HEK293T (cell line): Measurements from ENCODE around the gene LRRC59.

Experiments
- CTCF ChIA-PET: fragments of 350-600 bp; formaldehyde crosslinking; extraction: SDS; loops from one replicate; lab custom pipeline; 2021; ENCODE audit warnings: antibody characterized with exemption, inconsistent platforms; lab: Yijun Ruan, JAX
- POLR2A ChIA-PET: fragments of 350-600 bp; formaldehyde crosslinking; extraction: SDS; loops from one replicate; lab custom pipeline; 2020; ENCODE audit warnings: antibody characterized with exemption, inconsistent platforms; lab: Yijun Ruan, JAX
- DNase-seq: peaks from one replicate; pipeline ENCODE4 v3.0.0; 2012; ENCODE audit warnings: mixed read lengths; ENCODE audit errors: extremely low spot score
- ARNT ChIP-seq: fragments of 450-650 bp; IDR thresholded peaks from 2 replicates; pipeline ENCODE4 v1.6.1; 2017; ENCODE audit warnings: mild to moderate bottlenecking
- BHLHE40 ChIP-seq: fragments of 450-650 bp; IDR thresholded peaks from 2 replicates; pipeline ENCODE4 v1.6.1; 2016; ENCODE audit warnings: mild to moderate bottlenecking, moderate library complexity, borderline replicate concordance
- CTBP1 ChIP-seq: fragments of 450-650 bp; IDR thresholded peaks from 2 replicates; pipeline ENCODE4 v1.6.1; 2016; ENCODE audit warnings: borderline replicate concordance
- ELF4 ChIP-seq: fragments of 450-650 bp; IDR thresholded peaks from 2 replicates; pipeline ENCODE4 v1.6.1; 2017; ENCODE audit warnings: antibody characterized with exemption
- FOXA1 ChIP-seq: fragments of 450-650 bp; IDR thresholded peaks from 2 replicates; pipeline ENCODE4 v1.6.1; 2016; ENCODE audit warnings: mild to moderate bottlenecking
- FOXK2 ChIP-seq: fragments of 450-650 bp; IDR thresholded peaks from 2 replicates; pipeline ENCODE4 v1.6.1; 2016; ENCODE audit warnings: mild to moderate bottlenecking
- FOXM1 ChIP-seq: fragments of 450-650 bp; IDR thresholded peaks from 2 replicates; pipeline ENCODE4 v1.6.1; 2017; ENCODE audit warnings: mild to moderate bottlenecking, borderline replicate concordance
- HDGF ChIP-seq: fragments of 450-650 bp; IDR thresholded peaks from 2 replicates; pipeline ENCODE4 v1.6.1; 2017; ENCODE audit warnings: antibody characterized with exemption, borderline replicate concordance
- L3MBTL2 ChIP-seq: fragments of 450-650 bp; conservative IDR thresholded peaks from 2 replicates; pipeline ENCODE4 v1.6.1; 2016; ENCODE audit warnings: mild to moderate bottlenecking
- LEF1 ChIP-seq: fragments of 450-650 bp; IDR thresholded peaks from 2 replicates; pipeline ENCODE4 v1.6.1; 2017; ENCODE audit warnings: mild to moderate bottlenecking, borderline replicate concordance
- NFRKB ChIP-seq: fragments of 450-650 bp; IDR thresholded peaks from 2 replicates; pipeline ENCODE4 v1.6.1; 2016; ENCODE audit warnings: mild to moderate bottlenecking, moderate library complexity
- SP1 ChIP-seq: fragments of 450-650 bp; IDR thresholded peaks from 2 replicates; pipeline ENCODE4 v1.6.1; 2017
- SUZ12 ChIP-seq: fragments of 450-650 bp; IDR thresholded peaks from 2 replicates; pipeline ENCODE4 v1.6.1; 2016; ENCODE audit warnings: mild to moderate bottlenecking
- TARDBP ChIP-seq: fragments of 450-650 bp; IDR thresholded peaks from 2 replicates; pipeline ENCODE4 v1.6.1; 2016
- ZNF384 ChIP-seq: fragments of 450-650 bp; IDR thresholded peaks from 2 replicates; pipeline ENCODE4 v1.6.1; 2016
- TF ChIP-seq, protein P1 (sequence below): fragments of 450-650 bp; IDR thresholded peaks from 2 replicates; pipeline ENCODE4 v1.6.1; 2016

Gene LRRC59

GRCh38 chr17:50362661-50363060 lies 34.7 kb downstream of the LRRC59 start:
- TF ChIP-seq ZNF384: no peak
- no peak for TF ChIP-seq ELF4
- no peak for TF ChIP-seq SP1
- TF ChIP-seq HDGF: no peak
- TF ChIP-seq LEF1: no peak
- no peak for TF ChIP-seq L3MBTL2
- TF ChIP-seq SUZ12: no peak
- TF ChIP-seq TARDBP: no peak
- TF ChIP-seq, protein P1, sequence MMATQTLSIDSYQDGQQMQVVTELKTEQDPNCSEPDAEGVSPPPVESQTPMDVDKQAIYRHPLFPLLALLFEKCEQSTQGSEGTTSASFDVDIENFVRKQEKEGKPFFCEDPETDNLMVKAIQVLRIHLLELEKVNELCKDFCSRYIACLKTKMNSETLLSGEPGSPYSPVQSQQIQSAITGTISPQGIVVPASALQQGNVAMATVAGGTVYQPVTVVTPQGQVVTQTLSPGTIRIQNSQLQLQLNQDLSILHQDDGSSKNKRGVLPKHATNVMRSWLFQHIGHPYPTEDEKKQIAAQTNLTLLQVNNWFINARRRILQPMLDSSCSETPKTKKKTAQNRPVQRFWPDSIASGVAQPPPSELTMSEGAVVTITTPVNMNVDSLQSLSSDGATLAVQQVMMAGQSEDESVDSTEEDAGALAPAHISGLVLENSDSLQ: no peak
- no peak for TF ChIP-seq CTBP1
- no peak for TF ChIP-seq ARNT
- no peak for TF ChIP-seq FOXM1
- no peak for TF ChIP-seq FOXA1
- no peak for TF ChIP-seq BHLHE40
- no peak for TF ChIP-seq FOXK2
- no peak for TF ChIP-seq NFRKB
- ChIA-PET CTCF (interaction anchor here (0.8 to 2.5 kb wide), 18 partner anchors 8 to 416 kb away, joined by 3 to 13 read pairs (median 5); partner anchors contain the start of genes ACSF2, COL1A1, EME1 and MRPL27), POLR2A (interaction anchor here (0.9 to 3.7 kb wide), 7 partner anchors 10 to 121 kb away, joined by 3 to 17 read pairs (median 12); partner anchors contain the start of genes EME1, LRRC59, MRPL27 and XYLT2)
- DNase-seq: no peak

DNA sequence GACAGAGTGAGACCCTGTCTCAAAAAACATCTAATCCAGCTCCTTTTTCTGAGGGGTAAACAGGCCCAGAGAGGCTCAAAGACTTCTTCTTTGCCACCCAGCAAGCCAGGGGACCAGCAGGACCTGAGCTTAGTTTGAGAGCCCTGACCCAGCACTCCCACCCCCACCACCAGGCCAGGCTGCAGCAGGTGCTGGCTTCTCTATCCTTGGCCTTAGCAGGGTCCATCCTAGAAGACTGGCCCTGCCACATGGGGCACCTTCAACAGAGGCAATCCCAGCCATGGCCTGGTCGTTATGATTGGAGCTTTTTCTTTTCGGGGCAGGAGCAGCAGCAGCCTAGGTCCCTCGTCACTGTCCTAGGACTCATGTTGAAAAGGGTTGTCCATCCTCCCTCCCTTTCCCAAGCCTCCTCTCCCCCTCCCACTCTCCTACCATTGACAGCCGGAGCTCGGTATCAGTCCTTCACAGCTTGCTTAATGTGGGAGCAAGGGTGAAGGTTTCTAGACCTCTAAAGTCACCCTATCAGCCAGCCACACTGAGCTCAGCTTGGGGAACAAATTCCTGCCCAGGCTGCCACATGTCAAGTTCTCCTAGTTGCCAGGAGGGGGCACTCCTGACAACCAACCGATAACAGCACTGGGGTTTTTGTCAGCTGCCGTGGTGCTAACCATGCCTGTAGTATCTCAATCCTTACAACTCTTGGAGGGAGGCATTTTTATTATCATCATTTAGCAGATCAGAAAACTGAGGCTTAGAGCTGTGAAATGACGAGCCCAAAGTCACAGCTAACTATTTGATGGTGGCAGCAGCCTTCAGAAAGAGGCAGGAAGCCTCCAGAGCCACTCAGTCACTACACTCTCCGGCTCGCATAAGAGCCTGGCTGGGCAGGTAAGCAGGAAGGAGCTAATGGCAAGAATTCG lies 35.5 kb downstream of the LRRC59 start:
- DNase-seq: peak; percentile 83
- no peak for TF ChIP-seq LEF1
- no peak for TF ChIP-seq CTBP1
- no peak for TF ChIP-seq L3MBTL2
- TF ChIP-seq, protein P1: no peak
- no peak for TF ChIP-seq FOXA1
- TF ChIP-seq HDGF: no peak
- TF ChIP-seq SUZ12: no peak
- no peak for TF ChIP-seq NFRKB
- no peak for TF ChIP-seq FOXK2
- no peak for TF ChIP-seq FOXM1
- CTCF ChIA-PET: interaction anchor here (0.6 to 2.5 kb wide), 24 partner anchors 9 to 415 kb away, joined by 3 to 13 read pairs (median 4); partner anchors contain the start of genes ACSF2, COL1A1, EME1 and LRRC59
- POLR2A ChIA-PET: interaction anchor here (0.7 to 3.7 kb wide), 7 partner anchors 11 to 122 kb away, joined by 3 to 17 read pairs (median 12); partner anchors contain the start of genes EME1, LRRC59, MRPL27 and XYLT2

DNA sequence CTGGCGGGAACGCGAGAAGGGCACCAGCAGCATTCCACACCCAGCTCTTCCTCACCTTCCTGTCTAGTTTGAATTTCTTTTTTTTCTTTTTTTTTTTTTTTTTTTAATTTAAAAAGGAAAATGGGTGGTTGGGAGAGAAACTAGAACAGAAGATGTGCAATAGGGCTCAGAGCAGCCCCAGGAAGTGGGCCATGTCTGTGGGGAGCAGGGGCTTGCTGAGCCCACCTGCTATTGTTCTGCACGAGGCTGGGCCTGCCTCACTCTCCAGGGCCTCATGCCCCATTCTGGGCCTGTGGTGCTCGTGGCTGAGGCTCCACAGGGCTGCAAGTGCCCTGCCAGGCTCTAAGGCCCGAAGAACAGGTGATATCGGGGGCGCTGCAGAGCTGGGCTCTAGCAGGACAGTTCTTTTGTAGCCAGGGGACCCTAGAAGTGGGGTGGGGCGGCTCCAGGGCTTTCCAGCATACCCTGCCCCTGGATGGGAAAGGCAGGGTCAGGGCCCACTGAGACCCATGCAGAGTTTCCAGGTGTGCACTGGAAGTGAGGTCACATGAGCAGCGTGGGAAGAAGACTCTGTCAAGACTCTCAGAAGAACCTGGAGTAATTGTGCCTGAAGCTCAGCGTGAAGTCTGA lies 36.7 kb downstream of the LRRC59 start:
- POLR2A ChIA-PET: interaction anchor here (1.5 to 3.7 kb wide), 4 partner anchors 10 to 36 kb away, joined by 3 to 17 read pairs (median 10); partner anchors contain the start of genes EME1, LRRC59, MRPL27 and XYLT2
- TF ChIP-seq L3MBTL2: no peak
- no peak for TF ChIP-seq HDGF
- no peak for TF ChIP-seq FOXA1
- CTCF ChIA-PET: interaction anchor here (0.5 to 2.5 kb wide), 9 partner anchors 11 to 1328 kb away, joined by 3 to 13 read pairs (median 4); partner anchors contain the start of genes LRRC59 and XYLT2
- DNase-seq: no peak

- ChIA-PET POLR2A (interaction anchor here (1.5 to 1.6 kb wide), 2 partner anchors 9 to 14 kb away, joined by 3 to 5 read pairs; partner anchors contain the start of gene XYLT2), CTCF (interaction anchor here (0.5 to 0.7 kb wide), 3 partner anchors 19 to 1327 kb away, joined by 3 to 4 read pairs (median 4); no protein-coding TSS in a partner anchor)
- DNase-seq: no peak
- TF ChIP-seq HDGF (no peak), L3MBTL2 (no peak), BHLHE40 (no peak), SP1 (no peak), FOXA1 (no peak), NFRKB (no peak), ELF4 (no peak), LEF1 (no peak), FOXK2 (no peak), TARDBP (no peak), SUZ12 (no peak), ARNT (no peak), CTBP1 (no peak), ZNF384 (no peak), FOXM1 (no peak)
- TF ChIP-seq, protein P1: no peak
Observed at GRCh38 chr17:50359998-50360461, 37.3 kb downstream of the LRRC59 start.

GRCh38 chr17:50359005-50359699 lies 38.2 kb downstream of the LRRC59 start:
- DNase-seq: no peak
- no peak for TF ChIP-seq FOXA1
- no peak for TF ChIP-seq ARNT
- no peak for TF ChIP-seq FOXK2
- TF ChIP-seq L3MBTL2: no peak
- TF ChIP-seq, protein P1: no peak
- no peak for TF ChIP-seq TARDBP
- TF ChIP-seq NFRKB: no peak
- no peak for TF ChIP-seq ZNF384
- TF ChIP-seq CTBP1: no peak
- no peak for TF ChIP-seq SUZ12
- no peak for TF ChIP-seq FOXM1
- no peak for TF ChIP-seq LEF1
- TF ChIP-seq ELF4: no peak
- TF ChIP-seq BHLHE40: no peak
- no peak for TF ChIP-seq SP1
- TF ChIP-seq HDGF: no peak
- ChIA-PET CTCF (interaction anchor here (0.7 kb wide), 1 partner anchor 18 kb away, joined by 3 read pairs; no protein-coding TSS in a partner anchor), POLR2A (interaction anchor here (1.5 to 1.6 kb wide), 2 partner anchors 8 to 13 kb away, joined by 3 to 5 read pairs; partner anchors contain the start of gene XYLT2)
